NB4 (cell line): ENCODE measurements around the gene ARHGEF4.

ENCODE experiments used
- MYC ChIP-seq: IDR thresholded peaks from 2 replicates; pipeline ENCODE4 v1.6.1; 2011; ENCODE audit warnings: low read depth, low read length
- TF ChIP-seq, protein P1 (sequence below): IDR thresholded peaks from 2 replicates; pipeline ENCODE4 v1.6.1; 2011; ENCODE audit warnings: low read depth, low read length

DNA sequence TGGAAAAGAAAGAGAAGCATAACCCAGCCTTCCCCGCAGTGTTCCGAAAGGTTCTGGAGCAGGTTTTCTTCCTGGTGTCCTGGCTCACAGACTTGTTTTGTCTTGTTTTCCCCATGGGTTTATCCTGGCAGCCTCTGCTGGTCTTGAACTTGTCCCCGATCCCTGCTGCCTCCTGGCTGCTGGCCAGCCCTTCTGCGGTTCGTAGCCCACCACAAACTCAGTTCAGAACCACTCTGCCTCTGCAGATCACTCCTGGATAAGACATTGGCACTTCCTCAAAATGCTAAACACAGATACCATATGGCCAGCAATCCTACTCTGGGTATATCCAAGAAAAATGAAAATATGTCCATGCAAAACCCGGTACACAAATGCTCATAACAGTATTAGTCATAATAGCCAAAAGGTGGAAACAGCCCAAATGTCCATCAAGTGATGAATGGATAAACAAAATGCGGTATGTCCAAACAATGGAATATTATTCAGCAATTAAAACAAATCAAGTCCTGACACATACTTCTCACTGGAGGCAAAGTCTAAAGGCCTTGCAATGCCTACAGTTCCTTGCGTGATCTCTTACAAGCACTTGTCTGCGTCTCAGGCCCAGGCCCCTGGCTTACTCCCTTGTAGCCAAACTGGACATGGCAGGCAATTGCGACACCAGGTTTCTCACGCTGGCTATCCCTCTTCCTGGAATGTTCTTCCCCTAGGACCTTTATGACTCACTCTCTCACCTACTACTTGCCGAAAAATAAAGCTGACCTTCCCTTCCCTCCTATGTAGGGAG lies 28.0 kb upstream of the ARHGEF4 start:
- TF ChIP-seq, protein P1, sequence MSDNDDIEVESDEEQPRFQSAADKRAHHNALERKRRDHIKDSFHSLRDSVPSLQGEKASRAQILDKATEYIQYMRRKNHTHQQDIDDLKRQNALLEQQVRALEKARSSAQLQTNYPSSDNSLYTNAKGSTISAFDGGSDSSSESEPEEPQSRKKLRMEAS = no peak
- TF ChIP-seq MYC = 0 out of 2 replicates have a peak, but pooled peaks have one; percentile 12
